ENCODE data around the gene RAB7B. TPM values are rescaled to one million over a fixed set of nuclear protein-coding genes. Genes with fewer than 3 reads are reported as not detected.

Gene RAB7B
- total RNA-seq, 1 experiment from 2014 or later: not detected

DNA sequence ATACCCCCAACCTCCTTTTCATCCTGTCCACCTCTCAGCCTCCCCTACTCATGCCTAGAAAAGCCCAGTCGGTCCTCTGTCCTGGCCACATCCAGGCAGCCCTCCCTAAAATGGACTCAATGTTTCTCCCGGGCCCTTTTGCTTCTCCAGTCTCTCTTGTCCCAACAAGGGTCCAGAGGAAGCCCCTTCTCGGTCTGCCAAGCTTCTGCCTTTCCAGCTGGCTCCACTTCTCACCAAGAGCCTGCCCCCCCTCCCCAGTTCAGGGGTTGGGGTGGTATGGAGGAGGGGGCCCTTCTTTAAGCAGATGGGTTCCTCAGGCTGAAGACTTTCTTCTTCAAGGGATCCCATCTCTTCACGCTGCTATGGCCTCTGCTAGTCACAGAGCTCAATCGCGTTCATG is 23.9 kb downstream of the RAB7B start:
- DNase-seq (ENCODE audit: low spot score) (no peak), ATAC-seq (no peak)
- Mint-ChIP-seq H3K27ac (no peak overlapping the region), H3K4me1 (peaks cover 6% of the 10 kb centered on the region; the same call in 1 of the 2 replicates), H3K9me3 (peaks cover 23% of the 10 kb centered on the region), H3K4me3 (no peak overlapping the region), H3K36me3 (peaks cover 2% of the 10 kb centered on the region; the same call in 1 of the 2 replicates), H3K27me3 (ENCODE audit: low read depth) (no peaks in the 10 kb centered on the region)
- POLR2A ChIA-PET: no interaction called here
- CTCF ChIA-PET: interaction anchor here (7.0 kb wide), 1 partner anchor 63 kb away, joined by 557 read pairs; no protein-coding TSS in a partner anchor
- TF ChIP-seq GTF2I (CRISPR knock-in tag; conservative IDR thresholded peaks at IDR 0.05) (no peak), ZNF281 (CRISPR knock-in tag; IDR thresholded peaks at IDR 0.05) (no peak), CDX4 (CRISPR knock-in tag; IDR thresholded peaks at IDR 0.05; ENCODE audit: borderline replicate concordance) (no peak), E2F1 (CRISPR knock-in tag; IDR thresholded peaks at IDR 0.05) (no peak), ZNF532 (CRISPR knock-in tag; IDR thresholded peaks at IDR 0.05; ENCODE audit: borderline replicate concordance) (no peak), CREB1 (CRISPR knock-in tag; IDR thresholded peaks at IDR 0.05) (no peak), PRDM15 (CRISPR knock-in tag; IDR thresholded peaks at IDR 0.05) (no peak), GRHL2 (CRISPR knock-in tag; IDR thresholded peaks at IDR 0.05; ENCODE audit: insufficient replicate concordance, severe bottlenecking) (no peak), HMGA2 (CRISPR knock-in tag; IDR thresholded peaks at IDR 0.05) (no peak), ZNF232 (CRISPR knock-in tag; IDR thresholded peaks at IDR 0.05) (no peak), MLX (CRISPR knock-in tag; IDR thresholded peaks at IDR 0.05) (no peak), NR3C1 (CRISPR knock-in tag; conservative IDR thresholded peaks at IDR 0.05; ENCODE audit: low read depth) (no peak), E2F4 (CRISPR knock-in tag; IDR thresholded peaks at IDR 0.05; ENCODE audit: borderline replicate concordance, low read depth) (no peak), ZNF121 (CRISPR knock-in tag; IDR thresholded peaks at IDR 0.05) (no peak)
- TF ChIP-seq, protein P1, sequence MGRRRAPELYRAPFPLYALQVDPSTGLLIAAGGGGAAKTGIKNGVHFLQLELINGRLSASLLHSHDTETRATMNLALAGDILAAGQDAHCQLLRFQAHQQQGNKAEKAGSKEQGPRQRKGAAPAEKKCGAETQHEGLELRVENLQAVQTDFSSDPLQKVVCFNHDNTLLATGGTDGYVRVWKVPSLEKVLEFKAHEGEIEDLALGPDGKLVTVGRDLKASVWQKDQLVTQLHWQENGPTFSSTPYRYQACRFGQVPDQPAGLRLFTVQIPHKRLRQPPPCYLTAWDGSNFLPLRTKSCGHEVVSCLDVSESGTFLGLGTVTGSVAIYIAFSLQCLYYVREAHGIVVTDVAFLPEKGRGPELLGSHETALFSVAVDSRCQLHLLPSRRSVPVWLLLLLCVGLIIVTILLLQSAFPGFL (CRISPR knock-in tag; IDR thresholded peaks at IDR 0.05; ENCODE audit: borderline replicate concordance): no peak
- TF ChIP-seq, protein P2, sequence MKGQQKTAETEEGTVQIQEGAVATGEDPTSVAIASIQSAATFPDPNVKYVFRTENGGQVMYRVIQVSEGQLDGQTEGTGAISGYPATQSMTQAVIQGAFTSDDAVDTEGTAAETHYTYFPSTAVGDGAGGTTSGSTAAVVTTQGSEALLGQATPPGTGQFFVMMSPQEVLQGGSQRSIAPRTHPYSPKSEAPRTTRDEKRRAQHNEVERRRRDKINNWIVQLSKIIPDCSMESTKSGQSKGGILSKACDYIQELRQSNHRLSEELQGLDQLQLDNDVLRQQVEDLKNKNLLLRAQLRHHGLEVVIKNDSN (CRISPR knock-in tag; IDR thresholded peaks at IDR 0.05): no peak

Measured in WTC11 (cell line).